ES-I3 (cell line): ENCODE results near the gene CTNND2.

ENCODE experiments used
- H3K36me3 ChIP-seq: 2 replicates; pipeline ENCODE4 v1.6.1; 2013; ENCODE audit warnings: mild to moderate bottlenecking, low read length, control low read depth, moderate library complexity; ENCODE audit not compliant: insufficient read depth
- H3K4me1 ChIP-seq: 2 replicates; pipeline ENCODE4 v1.6.1; 2013; ENCODE audit warnings: mild to moderate bottlenecking, control low read depth, low read length; ENCODE audit not compliant: insufficient read depth
- H3K9ac ChIP-seq: 2 replicates; pipeline ENCODE4 v1.6.1; 2013; ENCODE audit warnings: low read depth, mild to moderate bottlenecking, low read length, moderate library complexity
- H3K9me3 ChIP-seq: 2 replicates; pipeline ENCODE4 v1.6.1; 2013; ENCODE audit warnings: mild to moderate bottlenecking, low read length, moderate library complexity; ENCODE audit not compliant: control insufficient read depth, insufficient read depth

CTNND2 gene

GRCh38 chr5:11251247-11251646, 653.0 kb downstream of the CTNND2 start:
- Histone ChIP-seq H3K9ac (no peak overlapping the region), H3K36me3 (no peaks in the 10 kb centered on the region), H3K4me1 (peaks cover 8% of the 10 kb centered on the region), H3K9me3 (no peaks in the 10 kb centered on the region)

- no peak overlapping the region for H3K9ac ChIP-seq
- H3K9me3 ChIP-seq, result peaks cover 3% of the 10 kb centered on the region; the same call in 1 of the 2 replicates
- H3K4me1 ChIP-seq, result peaks cover 8% of the 10 kb centered on the region
- no peaks in the 10 kb centered on the region for H3K36me3 ChIP-seq
These were observed 655.3 kb downstream of the CTNND2 start for GRCh38 chr5:11248966-11249365.

- Histone ChIP-seq H3K4me1 (peaks cover 14% of the 10 kb centered on the region), H3K9ac (no peak overlapping the region), H3K36me3 (no peaks in the 10 kb centered on the region), H3K9me3 (peaks cover 3% of the 10 kb centered on the region; the same call in 1 of the 2 replicates)
These were observed 657.0 kb downstream of the CTNND2 start for GRCh38 chr5:11247224-11247623.

DNA sequence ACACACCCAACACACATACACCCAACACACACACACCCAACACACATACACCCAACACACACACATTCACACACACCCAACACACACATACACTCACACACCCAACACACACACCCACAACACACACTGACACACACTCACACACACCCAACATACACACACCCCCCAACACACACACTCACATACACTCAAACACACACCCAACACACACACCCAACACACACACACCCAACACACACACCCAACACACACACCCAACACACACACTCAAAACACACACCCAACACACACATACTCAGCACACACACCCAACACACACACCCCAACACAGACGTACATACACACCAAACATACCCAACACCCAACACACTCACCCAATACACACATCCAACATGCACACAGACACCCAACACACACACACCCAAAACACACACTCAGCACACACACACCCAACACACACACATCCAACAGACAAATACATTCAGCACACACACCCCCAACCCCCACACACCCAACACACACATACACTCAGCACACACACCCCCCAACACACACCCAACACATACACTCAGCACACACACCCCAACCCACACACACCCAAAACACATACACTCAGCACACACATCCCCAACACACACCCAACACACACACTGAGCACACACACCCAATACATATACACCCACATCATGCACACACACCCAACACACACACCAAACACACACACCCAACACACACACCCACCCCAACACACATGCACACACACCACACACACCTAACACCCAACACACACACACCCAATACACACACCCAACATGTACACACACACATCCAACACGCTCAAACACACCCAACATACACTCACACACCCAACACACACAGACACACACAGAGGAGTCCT, 663.7 kb downstream of the CTNND2 start:
- Histone ChIP-seq H3K4me1 (peaks cover 6% of the 10 kb centered on the region; the same call in 1 of the 2 replicates), H3K9ac (no peak overlapping the region), H3K36me3 (no peaks in the 10 kb centered on the region), H3K9me3 (peaks cover 1% of the 10 kb centered on the region; the same call in 1 of the 2 replicates)

GRCh38 chr5:11239261-11240015, 664.8 kb downstream of the CTNND2 start:
- H3K9me3 ChIP-seq, result no peaks in the 10 kb centered on the region
- no peak overlapping the region for H3K9ac ChIP-seq
- no peaks in the 10 kb centered on the region for H3K36me3 ChIP-seq
- peaks cover 6% of the 10 kb centered on the region; the same call in 1 of the 2 replicates for H3K4me1 ChIP-seq

- Histone ChIP-seq H3K4me1 (no peaks in the 10 kb centered on the region), H3K9me3 (no peaks in the 10 kb centered on the region; the same call in 1 of the 2 replicates), H3K9ac (no peak overlapping the region), H3K36me3 (no peaks in the 10 kb centered on the region)
These were observed 669.7 kb downstream of the CTNND2 start for GRCh38 chr5:11234501-11234911.

GRCh38 chr5:11230890-11231289, 673.4 kb downstream of the CTNND2 start:
- Histone ChIP-seq H3K36me3 (no peaks in the 10 kb centered on the region), H3K4me1 (no peaks in the 10 kb centered on the region), H3K9me3 (no peaks in the 10 kb centered on the region; the same call in 1 of the 2 replicates), H3K9ac (no peak overlapping the region)

GRCh38 chr5:11227064-11227463, 677.2 kb downstream of the CTNND2 start:
- H3K9ac ChIP-seq, result no peak overlapping the region
- no peaks in the 10 kb centered on the region for H3K4me1 ChIP-seq
- H3K9me3 ChIP-seq, result no peaks in the 10 kb centered on the region; the same call in 1 of the 2 replicates
- H3K36me3 ChIP-seq, result no peaks in the 10 kb centered on the region

- Histone ChIP-seq H3K9me3 (peaks cover under 1% of the 10 kb centered on the region), H3K9ac (no peak overlapping the region), H3K36me3 (no peaks in the 10 kb centered on the region), H3K4me1 (no peaks in the 10 kb centered on the region)
These were observed 679.6 kb downstream of the CTNND2 start for GRCh38 chr5:11224436-11225187.

DNA sequence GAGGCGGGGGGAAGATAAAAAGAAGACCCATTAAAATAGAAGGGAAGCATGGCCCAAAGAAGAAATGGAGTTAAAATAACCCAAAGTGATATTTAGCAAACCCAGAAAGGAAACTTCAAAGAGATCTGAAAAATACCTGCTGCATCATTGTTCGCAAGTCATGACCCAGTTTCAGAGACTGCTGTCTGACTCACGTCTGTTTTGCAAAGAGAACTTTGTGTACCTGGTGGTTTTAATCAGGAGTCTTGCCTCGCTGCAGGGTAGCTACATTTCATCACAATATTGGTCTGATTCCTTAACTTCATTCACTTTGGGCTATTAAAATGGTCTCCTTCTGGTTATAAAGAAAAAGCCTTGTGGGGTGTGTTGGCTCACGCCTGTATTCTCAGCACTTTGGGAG, 682.1 kb downstream of the CTNND2 start:
- no peak overlapping the region for H3K9ac ChIP-seq
- H3K36me3 ChIP-seq, result no peaks in the 10 kb centered on the region
- no peaks in the 10 kb centered on the region for H3K4me1 ChIP-seq
- peaks cover 3% of the 10 kb centered on the region for H3K9me3 ChIP-seq

- Histone ChIP-seq H3K4me1 (no peaks in the 10 kb centered on the region), H3K9me3 (peaks cover 3% of the 10 kb centered on the region), H3K36me3 (no peaks in the 10 kb centered on the region), H3K9ac (no peak overlapping the region)
These were observed 689.2 kb downstream of the CTNND2 start for GRCh38 chr5:11214864-11215644.

- Histone ChIP-seq H3K9ac (no peak overlapping the region), H3K9me3 (no peaks in the 10 kb centered on the region), H3K4me1 (no peaks in the 10 kb centered on the region), H3K36me3 (no peaks in the 10 kb centered on the region)
These were observed 691.5 kb downstream of the CTNND2 start for GRCh38 chr5:11212706-11213105.

GRCh38 chr5:11197726-11198125, 706.5 kb downstream of the CTNND2 start:
- Histone ChIP-seq H3K9ac (no peak overlapping the region), H3K4me1 (no peaks in the 10 kb centered on the region), H3K36me3 (no peaks in the 10 kb centered on the region), H3K9me3 (no peaks in the 10 kb centered on the region)
